OCI-LY3 (cell line): Measurements from ENCODE around the gene SDF2L1.

Experiments used
- EZH2phosphoT487 ChIP-seq: fragments of 200-600 bp; shearing (Covaris generic); IDR thresholded peaks from 2 replicates; pipeline ENCODE4 v1.6.1; 2018; ENCODE audit warnings: antibody characterized with exemption, mixed run types, low read depth
- TF ChIP-seq, protein P1 (sequence below): fragments of 200-600, 300-600 bp; sonication (generic); IDR thresholded peaks from 2 replicates; pipeline ENCODE4 v1.5.1; 2014; ENCODE audit warnings: antibody characterized with exemption, low read length, low read depth

DNA sequence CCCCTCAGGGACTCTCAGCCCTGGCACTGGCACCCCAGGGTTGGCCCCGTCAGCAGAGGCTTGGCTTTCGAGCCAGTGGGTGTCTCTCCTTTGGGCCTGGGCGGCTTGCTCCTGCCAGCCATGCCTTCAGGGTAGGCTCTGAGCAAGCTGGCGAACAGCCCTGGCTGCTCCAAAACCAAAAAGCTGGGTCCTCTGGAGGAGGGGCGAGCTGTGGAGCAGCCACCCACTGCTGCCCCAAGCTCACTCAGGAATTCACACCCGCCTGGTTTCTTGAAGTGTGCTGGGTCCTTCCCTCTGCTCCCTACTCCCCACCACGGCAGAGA lies 18.5 kb upstream of the SDF2L1 start:
- TF ChIP-seq, protein P1, sequence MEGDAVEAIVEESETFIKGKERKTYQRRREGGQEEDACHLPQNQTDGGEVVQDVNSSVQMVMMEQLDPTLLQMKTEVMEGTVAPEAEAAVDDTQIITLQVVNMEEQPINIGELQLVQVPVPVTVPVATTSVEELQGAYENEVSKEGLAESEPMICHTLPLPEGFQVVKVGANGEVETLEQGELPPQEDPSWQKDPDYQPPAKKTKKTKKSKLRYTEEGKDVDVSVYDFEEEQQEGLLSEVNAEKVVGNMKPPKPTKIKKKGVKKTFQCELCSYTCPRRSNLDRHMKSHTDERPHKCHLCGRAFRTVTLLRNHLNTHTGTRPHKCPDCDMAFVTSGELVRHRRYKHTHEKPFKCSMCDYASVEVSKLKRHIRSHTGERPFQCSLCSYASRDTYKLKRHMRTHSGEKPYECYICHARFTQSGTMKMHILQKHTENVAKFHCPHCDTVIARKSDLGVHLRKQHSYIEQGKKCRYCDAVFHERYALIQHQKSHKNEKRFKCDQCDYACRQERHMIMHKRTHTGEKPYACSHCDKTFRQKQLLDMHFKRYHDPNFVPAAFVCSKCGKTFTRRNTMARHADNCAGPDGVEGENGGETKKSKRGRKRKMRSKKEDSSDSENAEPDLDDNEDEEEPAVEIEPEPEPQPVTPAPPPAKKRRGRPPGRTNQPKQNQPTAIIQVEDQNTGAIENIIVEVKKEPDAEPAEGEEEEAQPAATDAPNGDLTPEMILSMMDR = no peak
- no peak for TF ChIP-seq EZH2phosphoT487
